GM21576 (cell line): ENCODE data around the gene PHACTR1.

Source experiments
- ATAC-seq: cut with Tn5 transposase; IDR thresholded peaks from one replicate; pipeline ENCODE4 v1.9.1; 2021; ENCODE audit warnings: mild to moderate bottlenecking, moderate library complexity; ENCODE audit not compliant: unreplicated experiment

PHACTR1 gene

DNA sequence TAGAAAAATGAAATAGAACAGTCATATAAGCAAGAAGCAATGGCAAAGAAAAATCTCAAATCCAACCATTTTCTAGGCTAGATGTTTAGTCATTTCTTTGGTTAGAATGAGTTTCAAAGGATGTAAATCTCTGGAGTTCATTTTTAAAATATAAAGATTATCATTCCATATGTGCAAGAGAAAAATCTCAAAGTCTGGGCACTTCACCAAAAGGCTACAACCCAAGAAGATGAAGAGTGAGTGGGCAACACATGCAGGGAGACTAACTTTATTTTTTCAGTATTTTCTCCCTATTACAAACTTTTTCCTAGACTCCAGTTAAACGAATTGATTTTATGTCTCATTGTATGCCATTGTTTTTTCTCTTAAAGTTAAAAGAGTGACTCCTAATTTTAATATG lies 83.6 kb downstream of the PHACTR1 start:
- no peak for ATAC-seq

DNA sequence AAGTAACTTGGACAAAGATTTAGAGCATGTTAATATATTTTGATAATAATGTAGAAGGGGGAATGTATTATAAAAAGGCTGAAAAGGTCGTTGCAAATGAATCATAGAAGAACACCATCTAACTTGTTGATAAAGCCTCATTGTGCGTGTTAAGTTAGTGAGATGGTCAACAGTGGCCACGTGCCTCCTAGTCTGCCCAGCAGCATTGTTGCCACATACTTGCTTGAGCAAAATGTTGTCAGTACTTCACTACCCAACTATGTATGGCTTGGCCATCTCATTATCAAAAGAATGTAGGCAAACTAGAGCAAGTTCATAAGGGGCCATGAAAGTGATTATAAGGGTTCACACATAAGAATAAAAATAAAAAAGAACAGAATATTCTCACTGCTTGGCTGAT lies 84.6 kb downstream of the PHACTR1 start:
- no peak for ATAC-seq

- no peak for ATAC-seq
Observed at GRCh38 chr6:12802440-12802839, 85.9 kb downstream of the PHACTR1 start.

- ATAC-seq: no peak
Observed at GRCh38 chr6:12803486-12803885, 86.9 kb downstream of the PHACTR1 start.

DNA sequence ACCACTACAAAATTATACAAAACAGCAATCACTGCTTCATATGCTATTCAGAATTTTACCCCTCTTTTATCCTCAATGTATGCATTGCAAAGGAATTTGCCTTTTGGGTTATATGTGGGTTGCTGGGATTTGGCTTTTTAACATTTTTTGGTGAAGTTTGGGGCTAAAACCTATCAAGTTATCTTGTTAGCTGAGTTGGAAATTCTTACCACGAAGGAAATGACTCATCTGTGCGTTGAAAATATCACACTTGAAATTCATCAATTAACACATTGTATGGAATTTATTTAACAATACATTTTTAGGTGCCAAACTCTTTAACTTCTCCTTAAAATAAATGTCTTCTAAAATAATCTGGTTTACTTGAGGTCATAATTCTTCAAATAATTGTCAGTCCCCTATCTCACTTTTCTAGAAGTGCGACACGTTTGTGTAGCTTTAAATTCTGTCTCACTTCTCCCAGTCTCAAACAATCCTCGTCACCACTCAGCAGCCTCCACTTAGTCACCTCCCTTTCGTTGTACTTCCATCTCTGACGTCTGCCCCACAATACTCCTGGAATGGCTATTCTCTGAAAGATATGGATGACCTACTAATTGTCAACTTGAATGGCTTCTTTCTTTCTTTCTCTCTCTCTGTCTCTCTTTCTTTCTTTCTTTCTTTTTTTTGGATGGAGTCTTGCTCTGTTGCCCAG lies 88.5 kb downstream of the PHACTR1 start:
- ATAC-seq: no peak

DNA sequence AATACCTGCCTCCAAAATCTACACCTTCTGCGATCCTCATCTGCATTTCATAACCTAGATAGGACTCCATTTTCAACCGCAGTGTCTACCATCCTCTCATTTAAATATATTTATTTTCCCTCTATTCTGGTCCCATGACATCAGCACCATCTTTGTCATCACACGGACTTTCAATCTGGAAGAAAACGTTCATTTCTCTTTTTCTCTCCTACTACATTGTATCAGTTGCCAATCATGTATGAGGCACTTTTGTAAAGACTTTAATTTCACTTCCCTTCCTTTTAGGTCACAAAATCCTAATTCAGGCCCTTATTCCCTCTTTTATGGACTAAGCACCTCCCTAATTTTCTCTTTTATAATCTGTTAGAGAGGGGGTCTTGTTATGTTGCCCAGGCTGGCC lies 89.6 kb downstream of the PHACTR1 start:
- no peak for ATAC-seq

DNA sequence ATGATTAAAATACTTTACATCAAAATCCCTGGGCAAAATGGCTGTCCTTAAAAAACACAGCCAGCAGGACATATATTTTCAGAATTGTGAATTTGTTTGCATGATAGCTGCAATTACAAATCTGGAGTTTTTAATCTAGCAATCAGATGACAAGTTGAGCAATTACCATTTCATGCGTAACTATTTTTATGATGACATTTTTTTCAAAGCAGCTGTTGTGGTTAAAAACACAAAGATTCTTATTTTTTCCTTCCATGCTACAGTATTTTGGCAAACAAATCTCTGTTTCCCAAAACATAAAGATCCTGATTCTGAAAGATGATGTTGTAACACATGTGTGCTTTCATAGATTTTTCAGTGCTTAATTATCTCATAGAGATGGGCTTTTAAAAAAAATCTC lies 90.2 kb downstream of the PHACTR1 start:
- ATAC-seq: no peak

DNA sequence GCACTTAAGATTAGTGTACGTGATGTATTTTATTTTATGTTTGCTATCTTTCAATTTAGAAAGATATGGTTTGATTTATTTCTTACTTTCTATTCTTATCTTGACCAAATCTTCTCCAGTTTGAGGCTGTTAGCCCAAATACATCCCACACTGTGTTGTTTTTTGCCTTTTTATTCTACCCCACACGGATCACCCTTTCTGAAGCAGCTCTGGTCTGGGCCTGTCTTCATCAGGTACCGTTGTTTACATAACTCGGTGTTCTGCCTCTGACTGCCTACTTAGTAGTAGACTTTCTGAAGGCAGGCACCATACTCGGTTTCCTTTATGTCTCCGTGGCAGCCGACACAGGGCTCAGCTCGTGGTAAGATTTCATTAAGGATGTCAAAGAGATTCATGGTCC lies 95.0 kb downstream of the PHACTR1 start:
- ATAC-seq: no peak

GRCh38 chr6:12813321-12813720 lies 96.8 kb downstream of the PHACTR1 start:
- no peak for ATAC-seq

DNA sequence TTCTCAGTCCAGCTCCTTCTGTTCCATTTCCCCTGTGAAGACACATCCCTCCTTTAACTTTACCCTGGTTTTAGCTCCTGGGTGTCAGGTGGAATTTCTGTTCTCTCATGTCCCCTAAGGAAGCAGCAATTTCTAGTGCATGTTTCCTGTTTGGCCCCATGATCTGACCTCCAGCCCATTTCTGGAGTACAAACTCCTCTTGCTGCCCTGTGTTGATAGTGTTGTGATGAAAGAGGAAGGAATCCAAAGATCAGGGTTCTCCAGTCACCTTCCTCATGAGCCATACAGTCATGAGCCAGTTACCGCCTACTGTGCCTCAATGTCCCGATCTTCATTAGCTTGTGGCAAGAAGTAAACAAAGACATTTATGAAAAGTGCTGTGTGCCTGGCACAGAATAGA lies 97.4 kb downstream of the PHACTR1 start:
- no peak for ATAC-seq

DNA sequence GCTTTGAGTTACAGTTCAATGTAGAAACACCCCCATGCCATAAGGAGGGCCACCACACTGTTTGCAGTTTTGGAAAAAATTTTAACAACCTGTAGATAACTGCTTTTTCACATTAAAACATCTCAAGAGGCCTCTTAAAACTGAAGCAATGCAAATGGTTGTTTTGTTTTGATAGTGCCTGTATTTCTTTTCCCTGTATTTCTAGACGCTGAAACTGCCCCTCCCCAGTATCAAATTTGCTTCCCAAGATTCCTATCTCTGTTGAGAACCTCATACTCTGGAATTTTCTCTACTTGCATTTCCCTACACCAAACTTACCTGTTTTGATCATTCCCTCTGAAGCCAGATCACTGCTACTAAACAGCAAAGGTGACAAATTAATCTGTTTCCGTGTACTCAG lies 98.5 kb downstream of the PHACTR1 start:
- ATAC-seq: no peak

- no peak for ATAC-seq
Observed at GRCh38 chr6:12815884-12816600, 99.5 kb downstream of the PHACTR1 start.

- ATAC-seq: no peak
Observed at GRCh38 chr6:12818324-12818723, 101.8 kb downstream of the PHACTR1 start.

DNA sequence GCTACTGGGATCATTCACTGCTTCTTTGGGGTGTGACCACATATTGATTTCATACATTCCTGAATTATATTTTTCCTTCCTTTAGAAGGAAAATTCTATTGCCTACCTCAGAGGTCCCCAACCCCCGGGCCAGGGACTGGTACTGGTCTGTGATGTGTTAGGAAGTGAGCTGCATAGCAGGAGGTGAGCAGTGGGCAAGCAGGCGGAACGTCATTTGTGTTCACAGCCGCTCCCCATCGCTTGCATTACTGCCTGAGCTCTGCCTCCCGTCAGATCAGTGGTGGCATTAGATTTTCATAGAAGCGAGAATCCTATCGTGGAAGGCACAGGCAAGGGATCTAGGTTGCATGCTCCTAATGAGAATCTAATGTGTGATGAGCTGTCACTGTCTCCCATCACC lies 107.3 kb downstream of the PHACTR1 start:
- no peak for ATAC-seq

DNA sequence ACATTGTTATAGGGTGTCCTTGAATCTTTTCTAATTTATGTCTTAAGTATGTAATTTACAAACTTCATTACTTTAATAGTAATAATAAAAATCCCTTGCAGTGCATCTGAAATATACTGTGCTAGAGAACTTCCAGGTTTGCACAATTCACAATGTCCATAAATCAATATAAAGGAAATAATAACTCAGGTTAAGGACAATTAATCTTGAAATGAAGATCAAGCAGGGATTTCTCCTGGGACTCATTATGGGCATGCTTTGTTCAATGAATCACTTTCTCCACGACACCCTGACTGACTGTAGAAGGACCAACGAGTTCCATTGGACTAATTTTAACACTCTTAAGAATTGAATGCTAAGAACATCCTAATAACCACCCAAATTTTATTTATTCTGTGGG lies 110.0 kb downstream of the PHACTR1 start:
- ATAC-seq: no peak

GRCh38 chr6:12827921-12828320 lies 111.4 kb downstream of the PHACTR1 start:
- ATAC-seq: no peak

DNA sequence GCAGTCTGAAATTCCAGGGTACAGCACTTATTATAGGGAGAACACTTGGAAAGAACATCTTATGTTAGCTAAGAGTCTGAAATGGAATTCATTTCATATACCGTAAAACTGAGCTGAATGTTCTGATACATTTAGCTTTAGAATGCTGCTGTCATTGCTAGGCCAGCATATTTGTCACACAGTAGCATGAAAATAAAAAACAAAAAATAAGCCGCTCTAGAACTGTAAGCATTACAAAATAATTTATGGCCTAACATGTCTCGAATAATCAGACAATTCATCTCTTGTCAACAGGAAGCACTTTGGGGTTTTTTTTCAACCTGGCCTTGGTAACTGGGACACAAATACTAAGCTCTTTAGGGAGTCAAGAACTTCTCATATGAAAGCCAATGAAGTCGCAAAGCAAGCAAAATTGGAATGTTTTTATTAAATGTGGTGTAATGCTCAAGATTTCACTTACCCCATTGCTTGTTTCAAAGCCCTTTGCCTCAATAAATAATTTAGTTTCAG lies 115.7 kb downstream of the PHACTR1 start:
- no peak for ATAC-seq

DNA sequence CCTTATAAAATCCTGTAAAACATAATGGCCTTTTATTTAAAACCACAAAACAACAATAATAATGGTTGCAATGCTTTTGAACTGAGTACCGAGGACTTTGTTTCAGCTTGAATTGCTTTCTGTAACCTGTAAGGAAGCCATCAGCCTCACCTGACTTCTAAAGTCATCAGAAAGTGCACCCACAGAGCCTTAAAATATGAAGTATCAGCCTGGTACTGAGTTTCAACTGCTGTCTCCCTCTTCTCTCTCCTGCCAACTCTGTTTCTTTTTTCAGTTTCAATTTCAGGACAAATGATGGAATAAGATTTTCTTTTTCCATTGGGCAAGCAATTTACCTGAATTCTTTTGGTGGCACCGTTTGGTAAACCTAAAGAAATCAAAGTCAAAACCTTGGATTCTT lies 119.4 kb downstream of the PHACTR1 start:
- no peak for ATAC-seq

GRCh38 chr6:12841619-12842018 lies 125.1 kb downstream of the PHACTR1 start:
- no peak for ATAC-seq

DNA sequence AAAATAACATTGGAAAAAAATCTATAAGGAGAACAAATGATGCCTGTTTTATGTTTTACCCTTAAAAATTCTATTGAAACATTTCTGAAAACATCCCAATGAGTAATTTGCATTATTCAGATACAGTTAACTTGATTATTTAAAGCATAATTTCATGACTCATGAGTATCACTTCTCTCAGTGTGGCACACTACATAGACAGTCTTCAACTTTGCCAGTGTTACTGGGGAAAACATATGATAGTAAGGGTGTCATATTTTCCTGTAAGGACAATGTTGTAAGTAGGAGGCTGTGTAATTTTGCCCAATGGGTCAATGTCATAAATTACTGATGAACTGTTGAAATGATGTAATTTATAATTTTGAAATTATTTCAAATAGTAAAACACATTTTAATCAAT lies 125.5 kb downstream of the PHACTR1 start:
- no peak for ATAC-seq

GRCh38 chr6:12842658-12843057 lies 126.1 kb downstream of the PHACTR1 start:
- no peak for ATAC-seq
